ENCODE data around the gene ASCL2. TPM values are rescaled to one million over a fixed set of nuclear protein-coding genes. Genes with fewer than 3 reads are reported as not detected.

ASCL2 gene
- total RNA-seq, 1 experiment from 2014 or later, result 0.35 TPM

DNA sequence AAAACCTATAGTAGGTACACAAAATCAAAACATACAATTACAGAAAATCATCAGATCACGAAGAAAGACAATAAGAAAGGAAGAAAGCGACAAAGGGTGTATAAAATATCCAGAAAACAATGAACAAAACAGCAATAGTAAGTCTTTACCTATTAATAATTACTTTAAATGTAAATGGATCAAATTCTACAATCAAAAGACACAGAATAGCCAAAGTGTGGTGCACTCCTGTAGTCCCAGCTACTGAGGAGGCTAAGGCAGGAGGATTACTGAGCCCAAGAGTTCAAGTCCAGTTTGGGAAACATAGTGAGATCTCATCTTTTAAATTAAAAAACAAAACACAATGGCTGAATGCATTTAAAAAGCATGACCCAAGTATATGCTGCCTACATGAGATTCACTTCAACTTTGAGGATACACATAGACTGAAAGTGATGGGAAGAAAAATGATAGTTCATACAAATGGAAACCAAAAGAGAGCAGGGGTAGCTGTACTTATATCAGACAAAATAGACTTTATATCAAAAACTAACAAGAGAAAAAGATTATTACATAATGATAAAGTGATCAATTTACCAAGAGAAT is 40.6 kb downstream of the ASCL2 start:
- no peak overlapping the region for H3T11ph ChIP-seq (ENCODE audit: low read length)
- no peak overlapping the region for H2BK12ac ChIP-seq (ENCODE audit: insufficient read length, low read depth, low read length)
- no peak overlapping the region for H3K18ac ChIP-seq (ENCODE audit: insufficient read length, low read depth, low read length)
- H3K4me2 ChIP-seq (ENCODE audit: insufficient read depth, insufficient read length, low read length), result no peak overlapping the region
- no peak overlapping the region for H2BK20ac ChIP-seq (ENCODE audit: low read depth, low read length, poor library complexity, severe bottlenecking)
- H2BK120ac ChIP-seq (ENCODE audit: low read depth, low read length, poor library complexity, severe bottlenecking), result no peak overlapping the region
- H3K23me2 ChIP-seq (ENCODE audit: insufficient read length, low read depth, low read length, poor library complexity, severe bottlenecking), result no peaks in the 10 kb centered on the region
- H2AFZ ChIP-seq (ENCODE audit: low read length), result no peak overlapping the region
- H3K27ac ChIP-seq (ENCODE audit: insufficient read length, low read depth, low read length), result no peak overlapping the region
- Mint-ChIP-seq H3K27ac (no peak overlapping the region), H3K9me3 (peaks cover 3 to 12% of the 10 kb centered on the region in 2 experiments; a peak in 2 of 5 replicates), H3K36me3 (ENCODE audit: insufficient read depth in 1 of 3, low read depth in 3 of 3) (no peaks in the 10 kb centered on the region), H3K4me1 (peaks cover under 1 to 1% of the 10 kb centered on the region in 2 experiments; a peak in 3 of 4 replicates), H3K4me3 (no peak overlapping the region), H3K27me3 (ENCODE audit: low read depth) (peaks cover 61% of the 10 kb centered on the region)
- no peaks in the 10 kb centered on the region for H3K27me3 ChIP-seq (ENCODE audit: insufficient read depth, low read length)
- H4K20me1 ChIP-seq (ENCODE audit: control insufficient read depth, insufficient read depth, insufficient read length), result no peaks in the 10 kb centered on the region
- H3K14ac ChIP-seq (ENCODE audit: insufficient read depth, low read length), result no peak overlapping the region
- no peaks in the 10 kb centered on the region for H3K9me3 ChIP-seq (ENCODE audit: control insufficient read depth, low read depth, low read length)
- no peak overlapping the region for H3K56ac ChIP-seq (ENCODE audit: insufficient read length, low read depth, low read length)
- no peak overlapping the region for H2AK5ac ChIP-seq (ENCODE audit: insufficient read length, low read length)
- no peak overlapping the region for H2BK5ac ChIP-seq (ENCODE audit: insufficient read length, low read length)
- no peak overlapping the region for H3K9ac ChIP-seq (ENCODE audit: extremely low read depth, insufficient read length, low read length)
- H2BK15ac ChIP-seq (ENCODE audit: low read depth, low read length), result no peak overlapping the region
- TF ChIP-seq CTCF (conservative IDR thresholded peaks at IDR 0.05), result no peak
- no CpG with 5 or more reads among the region's 2 CpGs for WGBS (ENCODE audit: extremely low coverage, insufficient read length, low lambda C conversion rate)
- H3K79me2 ChIP-seq (ENCODE audit: insufficient read depth, low read length), result no peaks in the 10 kb centered on the region
- no peaks in the 10 kb centered on the region for H3K79me1 ChIP-seq (ENCODE audit: insufficient read depth, low read depth, low read length, poor library complexity, severe bottlenecking)
- no peak overlapping the region for H3K4ac ChIP-seq (ENCODE audit: low read depth, low read length)
- no peak overlapping the region for H4K5ac ChIP-seq (ENCODE audit: insufficient read length, low read depth, low read length)
- no peaks in the 10 kb centered on the region for H3K4me1 ChIP-seq (ENCODE audit: insufficient read depth, low read length)
- no peak overlapping the region for H3K23ac ChIP-seq (ENCODE audit: insufficient read length, low read depth, low read length)
- H4K8ac ChIP-seq (replicated peaks; ENCODE audit: insufficient read length, low read depth, low read length), result no peak overlapping the region
- no peak overlapping the region for H4K91ac ChIP-seq (ENCODE audit: insufficient read length, low read depth, low read length)
- DNase-seq, result no peak

Data from H9 (cell line).